ENCODE measurements around the gene CHD1. TPM values are rescaled to one million over a fixed set of nuclear protein-coding genes. Genes with fewer than 3 reads are reported as not detected.

The CHD1 gene
- total RNA-seq, 1 experiment from 2014 or later, result 41.8 TPM

DNA sequence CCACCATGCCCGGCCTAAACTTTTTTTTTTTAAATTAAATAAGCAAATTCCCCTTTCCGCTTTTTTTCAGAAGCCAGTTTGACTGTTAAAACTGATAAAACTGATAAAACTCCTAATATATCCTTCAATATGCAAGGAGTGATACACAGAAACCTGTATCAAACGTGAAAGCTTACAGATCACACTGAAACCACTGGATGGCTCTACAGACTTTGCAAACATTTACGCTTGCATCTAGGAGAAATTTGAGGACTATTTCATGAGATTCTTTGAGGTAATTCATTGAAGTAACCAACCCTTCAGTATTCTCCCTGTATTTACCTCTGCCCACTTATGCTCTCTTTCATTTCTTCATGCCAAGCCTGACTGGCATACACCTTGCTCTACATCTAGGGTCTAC lies 40.6 kb upstream of the CHD1 start (continued):
- TF ChIP-seq, protein P1, sequence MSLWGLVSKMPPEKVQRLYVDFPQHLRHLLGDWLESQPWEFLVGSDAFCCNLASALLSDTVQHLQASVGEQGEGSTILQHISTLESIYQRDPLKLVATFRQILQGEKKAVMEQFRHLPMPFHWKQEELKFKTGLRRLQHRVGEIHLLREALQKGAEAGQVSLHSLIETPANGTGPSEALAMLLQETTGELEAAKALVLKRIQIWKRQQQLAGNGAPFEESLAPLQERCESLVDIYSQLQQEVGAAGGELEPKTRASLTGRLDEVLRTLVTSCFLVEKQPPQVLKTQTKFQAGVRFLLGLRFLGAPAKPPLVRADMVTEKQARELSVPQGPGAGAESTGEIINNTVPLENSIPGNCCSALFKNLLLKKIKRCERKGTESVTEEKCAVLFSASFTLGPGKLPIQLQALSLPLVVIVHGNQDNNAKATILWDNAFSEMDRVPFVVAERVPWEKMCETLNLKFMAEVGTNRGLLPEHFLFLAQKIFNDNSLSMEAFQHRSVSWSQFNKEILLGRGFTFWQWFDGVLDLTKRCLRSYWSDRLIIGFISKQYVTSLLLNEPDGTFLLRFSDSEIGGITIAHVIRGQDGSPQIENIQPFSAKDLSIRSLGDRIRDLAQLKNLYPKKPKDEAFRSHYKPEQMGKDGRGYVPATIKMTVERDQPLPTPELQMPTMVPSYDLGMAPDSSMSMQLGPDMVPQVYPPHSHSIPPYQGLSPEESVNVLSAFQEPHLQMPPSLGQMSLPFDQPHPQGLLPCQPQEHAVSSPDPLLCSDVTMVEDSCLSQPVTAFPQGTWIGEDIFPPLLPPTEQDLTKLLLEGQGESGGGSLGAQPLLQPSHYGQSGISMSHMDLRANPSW (CRISPR knock-in tag; conservative IDR thresholded peaks at IDR 0.05; ENCODE audit: low read depth), result no peak
- no peak for TF ChIP-seq SOX15 (CRISPR knock-in tag; IDR thresholded peaks at IDR 0.05)

DNA sequence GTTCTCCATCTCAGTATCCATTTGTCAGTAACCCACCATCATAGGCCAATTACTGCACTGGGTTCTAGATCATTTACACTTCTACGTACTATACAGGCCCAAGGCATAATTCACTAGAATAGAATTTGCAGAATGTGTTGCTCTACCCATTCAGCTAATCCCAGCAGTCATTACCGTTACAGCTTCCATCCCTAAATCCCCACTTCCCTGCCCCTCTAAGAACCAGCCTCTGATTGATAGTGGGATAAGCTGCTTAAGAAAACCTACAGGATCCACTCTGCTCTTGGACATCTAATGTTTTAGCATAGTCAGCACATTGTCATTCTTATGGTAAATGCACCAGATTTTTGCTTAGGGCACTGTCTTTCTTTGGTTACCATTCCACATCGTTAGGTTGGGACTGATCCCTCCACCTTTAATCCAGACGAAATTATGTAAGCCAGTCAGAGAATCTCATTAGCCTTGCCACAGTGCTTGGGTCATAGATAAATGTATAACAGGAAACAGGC lies 39.3 kb upstream of the CHD1 start:
- ChIA-PET POLR2A (no interaction called here), CTCF (no interaction called here)
- H3K27ac Mint-ChIP-seq, result no peak overlapping the region

DNA sequence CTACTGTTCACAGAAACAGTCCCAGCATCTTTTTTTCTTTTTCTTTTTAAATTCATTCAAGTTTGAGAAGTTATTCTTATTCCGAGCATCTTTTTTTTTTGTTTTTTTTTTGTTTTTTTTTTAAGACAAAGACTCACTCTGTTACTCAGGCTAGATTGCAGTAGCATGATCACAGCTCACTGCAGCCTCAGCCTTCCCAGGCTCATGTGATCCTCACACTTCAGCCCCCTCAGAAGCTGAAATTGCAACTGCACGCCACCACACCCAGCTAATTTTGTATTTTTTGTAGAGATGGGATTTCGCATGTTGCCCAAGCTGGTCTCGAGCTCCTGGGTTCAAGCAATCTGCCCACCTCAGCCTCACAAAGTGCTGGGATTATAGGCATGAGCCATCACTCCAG lies 36.4 kb upstream of the CHD1 start:
- ChIA-PET POLR2A (no interaction called here), CTCF (no interaction called here)
- DNase-seq (ENCODE audit: low spot score) (no peak), ATAC-seq (no peak)
- peaks cover 16% of the 10 kb centered on the region for H3K9me3 Mint-ChIP-seq
- H3K27ac Mint-ChIP-seq, result no peak overlapping the region
- peaks cover 35% of the 10 kb centered on the region for H3K27me3 Mint-ChIP-seq (ENCODE audit: low read depth)
- peaks cover 18% of the 10 kb centered on the region for H3K4me1 Mint-ChIP-seq
- TF ChIP-seq ZBTB21 (CRISPR knock-in tag; IDR thresholded peaks at IDR 0.05; ENCODE audit: borderline replicate concordance) (no peak), ZNF263 (CRISPR knock-in tag; IDR thresholded peaks at IDR 0.05; ENCODE audit: low read depth) (no peak), MXD4 (CRISPR knock-in tag; IDR thresholded peaks at IDR 0.05; ENCODE audit: borderline replicate concordance) (no peak), ZNF423 (CRISPR knock-in tag; IDR thresholded peaks at IDR 0.05) (no peak), ZNF121 (CRISPR knock-in tag; IDR thresholded peaks at IDR 0.05) (no peak)
- TF ChIP-seq, protein P2, sequence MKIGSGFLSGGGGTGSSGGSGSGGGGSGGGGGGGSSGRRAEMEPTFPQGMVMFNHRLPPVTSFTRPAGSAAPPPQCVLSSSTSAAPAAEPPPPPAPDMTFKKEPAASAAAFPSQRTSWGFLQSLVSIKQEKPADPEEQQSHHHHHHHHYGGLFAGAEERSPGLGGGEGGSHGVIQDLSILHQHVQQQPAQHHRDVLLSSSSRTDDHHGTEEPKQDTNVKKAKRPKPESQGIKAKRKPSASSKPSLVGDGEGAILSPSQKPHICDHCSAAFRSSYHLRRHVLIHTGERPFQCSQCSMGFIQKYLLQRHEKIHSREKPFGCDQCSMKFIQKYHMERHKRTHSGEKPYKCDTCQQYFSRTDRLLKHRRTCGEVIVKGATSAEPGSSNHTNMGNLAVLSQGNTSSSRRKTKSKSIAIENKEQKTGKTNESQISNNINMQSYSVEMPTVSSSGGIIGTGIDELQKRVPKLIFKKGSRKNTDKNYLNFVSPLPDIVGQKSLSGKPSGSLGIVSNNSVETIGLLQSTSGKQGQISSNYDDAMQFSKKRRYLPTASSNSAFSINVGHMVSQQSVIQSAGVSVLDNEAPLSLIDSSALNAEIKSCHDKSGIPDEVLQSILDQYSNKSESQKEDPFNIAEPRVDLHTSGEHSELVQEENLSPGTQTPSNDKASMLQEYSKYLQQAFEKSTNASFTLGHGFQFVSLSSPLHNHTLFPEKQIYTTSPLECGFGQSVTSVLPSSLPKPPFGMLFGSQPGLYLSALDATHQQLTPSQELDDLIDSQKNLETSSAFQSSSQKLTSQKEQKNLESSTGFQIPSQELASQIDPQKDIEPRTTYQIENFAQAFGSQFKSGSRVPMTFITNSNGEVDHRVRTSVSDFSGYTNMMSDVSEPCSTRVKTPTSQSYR (CRISPR knock-in tag; IDR thresholded peaks at IDR 0.05), result no peak
- TF ChIP-seq, protein P1 (CRISPR knock-in tag; conservative IDR thresholded peaks at IDR 0.05; ENCODE audit: low read depth), result no peak
- TF ChIP-seq, protein P3, sequence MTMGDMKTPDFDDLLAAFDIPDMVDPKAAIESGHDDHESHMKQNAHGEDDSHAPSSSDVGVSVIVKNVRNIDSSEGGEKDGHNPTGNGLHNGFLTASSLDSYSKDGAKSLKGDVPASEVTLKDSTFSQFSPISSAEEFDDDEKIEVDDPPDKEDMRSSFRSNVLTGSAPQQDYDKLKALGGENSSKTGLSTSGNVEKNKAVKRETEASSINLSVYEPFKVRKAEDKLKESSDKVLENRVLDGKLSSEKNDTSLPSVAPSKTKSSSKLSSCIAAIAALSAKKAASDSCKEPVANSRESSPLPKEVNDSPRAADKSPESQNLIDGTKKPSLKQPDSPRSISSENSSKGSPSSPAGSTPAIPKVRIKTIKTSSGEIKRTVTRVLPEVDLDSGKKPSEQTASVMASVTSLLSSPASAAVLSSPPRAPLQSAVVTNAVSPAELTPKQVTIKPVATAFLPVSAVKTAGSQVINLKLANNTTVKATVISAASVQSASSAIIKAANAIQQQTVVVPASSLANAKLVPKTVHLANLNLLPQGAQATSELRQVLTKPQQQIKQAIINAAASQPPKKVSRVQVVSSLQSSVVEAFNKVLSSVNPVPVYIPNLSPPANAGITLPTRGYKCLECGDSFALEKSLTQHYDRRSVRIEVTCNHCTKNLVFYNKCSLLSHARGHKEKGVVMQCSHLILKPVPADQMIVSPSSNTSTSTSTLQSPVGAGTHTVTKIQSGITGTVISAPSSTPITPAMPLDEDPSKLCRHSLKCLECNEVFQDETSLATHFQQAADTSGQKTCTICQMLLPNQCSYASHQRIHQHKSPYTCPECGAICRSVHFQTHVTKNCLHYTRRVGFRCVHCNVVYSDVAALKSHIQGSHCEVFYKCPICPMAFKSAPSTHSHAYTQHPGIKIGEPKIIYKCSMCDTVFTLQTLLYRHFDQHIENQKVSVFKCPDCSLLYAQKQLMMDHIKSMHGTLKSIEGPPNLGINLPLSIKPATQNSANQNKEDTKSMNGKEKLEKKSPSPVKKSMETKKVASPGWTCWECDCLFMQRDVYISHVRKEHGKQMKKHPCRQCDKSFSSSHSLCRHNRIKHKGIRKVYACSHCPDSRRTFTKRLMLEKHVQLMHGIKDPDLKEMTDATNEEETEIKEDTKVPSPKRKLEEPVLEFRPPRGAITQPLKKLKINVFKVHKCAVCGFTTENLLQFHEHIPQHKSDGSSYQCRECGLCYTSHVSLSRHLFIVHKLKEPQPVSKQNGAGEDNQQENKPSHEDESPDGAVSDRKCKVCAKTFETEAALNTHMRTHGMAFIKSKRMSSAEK (CRISPR knock-in tag; IDR thresholded peaks at IDR 0.05; ENCODE audit: borderline replicate concordance), result no peak
- TF ChIP-seq, protein P4, sequence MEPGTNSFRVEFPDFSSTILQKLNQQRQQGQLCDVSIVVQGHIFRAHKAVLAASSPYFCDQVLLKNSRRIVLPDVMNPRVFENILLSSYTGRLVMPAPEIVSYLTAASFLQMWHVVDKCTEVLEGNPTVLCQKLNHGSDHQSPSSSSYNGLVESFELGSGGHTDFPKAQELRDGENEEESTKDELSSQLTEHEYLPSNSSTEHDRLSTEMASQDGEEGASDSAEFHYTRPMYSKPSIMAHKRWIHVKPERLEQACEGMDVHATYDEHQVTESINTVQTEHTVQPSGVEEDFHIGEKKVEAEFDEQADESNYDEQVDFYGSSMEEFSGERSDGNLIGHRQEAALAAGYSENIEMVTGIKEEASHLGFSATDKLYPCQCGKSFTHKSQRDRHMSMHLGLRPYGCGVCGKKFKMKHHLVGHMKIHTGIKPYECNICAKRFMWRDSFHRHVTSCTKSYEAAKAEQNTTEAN (CRISPR knock-in tag; IDR thresholded peaks at IDR 0.05), result no peak
- H3K4me3 Mint-ChIP-seq, result no peak overlapping the region
- peaks cover 7% of the 10 kb centered on the region; the same call in 1 of the 2 replicates for H3K36me3 Mint-ChIP-seq

More for the DNA sequence above, 39.3 kb upstream of the CHD1 start:
- Mint-ChIP-seq H3K9me3 (peaks cover 16% of the 10 kb centered on the region), H3K4me3 (no peak overlapping the region), H3K27me3 (ENCODE audit: low read depth) (peaks cover 22% of the 10 kb centered on the region), H3K4me1 (peaks cover 7% of the 10 kb centered on the region), H3K36me3 (peaks cover 7% of the 10 kb centered on the region; the same call in 1 of the 2 replicates)
- no peak for ATAC-seq
- DNase-seq (ENCODE audit: low spot score), result no peak
- TF ChIP-seq, protein P5, sequence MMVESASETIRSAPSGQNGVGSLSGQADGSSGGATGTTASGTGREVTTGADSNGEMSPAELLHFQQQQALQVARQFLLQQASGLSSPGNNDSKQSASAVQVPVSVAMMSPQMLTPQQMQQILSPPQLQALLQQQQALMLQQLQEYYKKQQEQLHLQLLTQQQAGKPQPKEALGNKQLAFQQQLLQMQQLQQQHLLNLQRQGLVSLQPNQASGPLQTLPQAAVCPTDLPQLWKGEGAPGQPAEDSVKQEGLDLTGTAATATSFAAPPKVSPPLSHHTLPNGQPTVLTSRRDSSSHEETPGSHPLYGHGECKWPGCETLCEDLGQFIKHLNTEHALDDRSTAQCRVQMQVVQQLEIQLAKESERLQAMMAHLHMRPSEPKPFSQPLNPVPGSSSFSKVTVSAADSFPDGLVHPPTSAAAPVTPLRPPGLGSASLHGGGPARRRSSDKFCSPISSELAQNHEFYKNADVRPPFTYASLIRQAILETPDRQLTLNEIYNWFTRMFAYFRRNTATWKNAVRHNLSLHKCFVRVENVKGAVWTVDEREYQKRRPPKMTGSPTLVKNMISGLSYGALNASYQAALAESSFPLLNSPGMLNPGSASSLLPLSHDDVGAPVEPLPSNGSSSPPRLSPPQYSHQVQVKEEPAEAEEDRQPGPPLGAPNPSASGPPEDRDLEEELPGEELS (CRISPR knock-in tag; IDR thresholded peaks at IDR 0.05), result no peak
- TF ChIP-seq CREB1 (CRISPR knock-in tag; IDR thresholded peaks at IDR 0.05) (no peak), NFE2L1 (CRISPR knock-in tag; IDR thresholded peaks at IDR 0.05) (no peak), ZNF423 (CRISPR knock-in tag; IDR thresholded peaks at IDR 0.05) (no peak), ETV6 (CRISPR knock-in tag; IDR thresholded peaks at IDR 0.05) (no peak), ESRRA (CRISPR knock-in tag; IDR thresholded peaks at IDR 0.05; ENCODE audit: borderline replicate concordance) (no peak)
- TF ChIP-seq, protein P6, sequence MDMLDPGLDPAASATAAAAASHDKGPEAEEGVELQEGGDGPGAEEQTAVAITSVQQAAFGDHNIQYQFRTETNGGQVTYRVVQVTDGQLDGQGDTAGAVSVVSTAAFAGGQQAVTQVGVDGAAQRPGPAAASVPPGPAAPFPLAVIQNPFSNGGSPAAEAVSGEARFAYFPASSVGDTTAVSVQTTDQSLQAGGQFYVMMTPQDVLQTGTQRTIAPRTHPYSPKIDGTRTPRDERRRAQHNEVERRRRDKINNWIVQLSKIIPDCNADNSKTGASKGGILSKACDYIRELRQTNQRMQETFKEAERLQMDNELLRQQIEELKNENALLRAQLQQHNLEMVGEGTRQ (CRISPR knock-in tag; IDR thresholded peaks at IDR 0.05), result no peak

All from WTC11 (cell line).